Mesendoderm (in vitro differentiated cells): Measurements from ENCODE around the gene CASKIN1.

Experiments used
- DNase-seq: peaks from one replicate; pipeline ENCODE4 v3.0.0; 2013
- H2AK5ac ChIP-seq: 2 replicates; pipeline ENCODE4 v1.6.1; 2013; ENCODE audit warnings: low read length, inconsistent platforms
- H2BK120ac ChIP-seq: 2 replicates; pipeline ENCODE4 v1.6.1; 2013; ENCODE audit warnings: low read depth, mild to moderate bottlenecking, low read length, moderate library complexity, mixed read lengths
- H2BK15ac ChIP-seq: replicated peaks from 2 replicates; pipeline ENCODE4 v1.6.1; 2013; ENCODE audit warnings: low read depth, mild to moderate bottlenecking, moderate library complexity
- H2BK5ac ChIP-seq: 2 replicates; pipeline ENCODE4 v1.6.1; 2013; ENCODE audit warnings: low read length, inconsistent platforms
- H3K18ac ChIP-seq: 2 replicates; pipeline ENCODE4 v1.6.1; 2013; ENCODE audit warnings: mild to moderate bottlenecking, low read length, mixed read lengths
- H3K23ac ChIP-seq: one replicate; pipeline ENCODE4 v1.6.1; 2013; ENCODE audit warnings: low read length
- H3K27ac ChIP-seq: 2 replicates; pipeline ENCODE4 v1.5.1; 2013; ENCODE audit warnings: low read depth, mild to moderate bottlenecking, inconsistent platforms, low read length, moderate library complexity
- H3K27me3 ChIP-seq: 2 replicates; pipeline ENCODE4 v1.6.1; 2013; ENCODE audit warnings: low read length, control low read depth, mild to moderate bottlenecking, inconsistent platforms; ENCODE audit not compliant: insufficient read depth, poor library complexity
- H3K36me3 ChIP-seq: 2 replicates; pipeline ENCODE4 v1.6.1; 2013; ENCODE audit warnings: low read length, inconsistent platforms; ENCODE audit not compliant: control insufficient read depth, insufficient read depth
- H3K4ac ChIP-seq: one replicate; pipeline ENCODE4 v1.6.1; 2013; ENCODE audit warnings: low read depth, mild to moderate bottlenecking, low read length, moderate library complexity
- H3K4me1 ChIP-seq: 2 replicates; pipeline ENCODE4 v1.6.1; 2013; ENCODE audit warnings: low read depth, low read length, inconsistent platforms; ENCODE audit not compliant: control insufficient read depth
- H3K4me2 ChIP-seq: 2 replicates; pipeline ENCODE4 v1.6.1; 2013; ENCODE audit warnings: low read length
- H3K4me3 ChIP-seq: 2 replicates; pipeline ENCODE4 v1.5.1; 2013; ENCODE audit warnings: mild to moderate bottlenecking, low read length
- H3K56ac ChIP-seq: one replicate; pipeline ENCODE4 v1.6.1; 2013; ENCODE audit warnings: low read length
- H3K79me1 ChIP-seq: 2 replicates; pipeline ENCODE4 v1.6.1; 2013; ENCODE audit warnings: low read length, inconsistent platforms
- H3K79me2 ChIP-seq: 2 replicates; pipeline ENCODE4 v1.6.1; 2013; ENCODE audit warnings: mild to moderate bottlenecking, low read length; ENCODE audit not compliant: control insufficient read depth, insufficient read depth
- H3K9ac ChIP-seq: 2 replicates; pipeline ENCODE4 v1.6.1; 2013; ENCODE audit warnings: low read length, inconsistent platforms
- H4K5ac ChIP-seq: one replicate; pipeline ENCODE4 v1.6.1; 2013; ENCODE audit warnings: low read length
- H4K8ac ChIP-seq: one replicate; pipeline ENCODE4 v1.6.1; 2013; ENCODE audit warnings: low read depth, mild to moderate bottlenecking, control low read depth, low read length, moderate library complexity
- WGBS: extraction: QIAGEN DNeasy Blood & Tissue Kit; methylation state at CpG from one replicate; pipeline ENCODE4 v1.1.7; 2013; ENCODE audit warnings: low lambda C conversion rate, missing lambda C conversion rate; ENCODE audit not compliant: insufficient coverage; ENCODE audit errors: extremely low coverage; 5-methylcytosine and 5-hydroxymethylcytosine counted together

Gene CASKIN1

DNA sequence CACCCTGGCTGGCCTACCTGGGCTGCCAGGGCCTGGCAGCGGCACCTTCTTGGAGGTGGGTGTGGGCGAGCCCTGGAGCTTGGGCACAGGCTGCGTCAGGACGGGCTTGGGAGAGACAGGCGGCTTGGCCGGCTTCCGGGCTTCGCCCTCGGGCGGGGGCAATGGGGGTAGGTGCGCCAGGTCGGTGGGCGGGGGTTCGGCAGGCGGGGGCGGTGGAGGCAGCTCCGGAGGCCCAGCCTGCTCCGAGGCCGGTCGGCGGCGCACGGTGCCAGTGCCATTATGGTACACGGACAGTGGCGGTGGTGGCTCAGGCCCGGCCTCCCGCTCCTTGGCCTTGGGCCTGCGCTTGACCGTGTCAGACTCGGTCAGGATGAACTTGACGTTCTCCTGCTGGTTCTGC, 16.8 kb downstream of the CASKIN1 start:
- Histone ChIP-seq H4K8ac (no peak overlapping the region), H3K18ac (no peak overlapping the region), H2BK5ac (no peak overlapping the region), H3K56ac (no peak overlapping the region), H3K4ac (no peak overlapping the region), H2BK120ac (no peak overlapping the region), H2BK15ac (no peak overlapping the region), H3K79me1 (no peaks in the 10 kb centered on the region), H2AK5ac (no peak overlapping the region), H3K9ac (no peak overlapping the region), H3K36me3 (peaks cover 8% of the 10 kb centered on the region), H3K23ac (no peak overlapping the region), H4K5ac (no peak overlapping the region), H3K27ac (no peak overlapping the region), H3K27me3 (no peaks in the 10 kb centered on the region), H3K79me2 (no peaks in the 10 kb centered on the region), H3K4me2 (no peak overlapping the region), H3K4me3 (no peak overlapping the region), H3K4me1 (no peaks in the 10 kb centered on the region)
- no peak for DNase-seq
- WGBS = no CpG with 5 or more reads among the region's 31 CpGs

DNA sequence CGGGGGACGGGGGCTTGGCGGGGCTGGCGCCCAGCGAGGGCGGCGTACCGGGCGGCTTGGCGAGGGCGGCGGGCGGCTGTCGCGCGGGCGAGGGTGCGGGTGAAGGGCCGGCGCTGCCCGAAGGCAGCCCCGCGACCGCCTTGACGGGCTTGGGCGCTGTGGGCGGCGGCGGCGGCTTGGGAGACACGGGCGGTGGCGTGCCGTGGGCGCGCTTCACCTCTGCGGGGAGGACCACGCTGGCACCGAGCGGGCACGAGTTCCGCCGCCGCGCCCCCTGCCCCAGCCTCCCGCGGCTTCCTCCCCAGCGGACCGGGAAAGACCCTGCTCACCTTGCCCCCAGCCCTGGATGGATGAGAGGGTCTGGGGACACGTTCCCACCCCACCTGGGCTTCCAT, 17.3 kb downstream of the CASKIN1 start:
- no peak for DNase-seq
- H2BK5ac ChIP-seq = no peak overlapping the region
- no peaks in the 10 kb centered on the region for H3K4me1 ChIP-seq
- H3K27me3 ChIP-seq = no peaks in the 10 kb centered on the region
- no peak overlapping the region for H3K4ac ChIP-seq
- no peak overlapping the region for H2BK120ac ChIP-seq
- H3K56ac ChIP-seq = no peak overlapping the region
- no peak overlapping the region for H4K8ac ChIP-seq
- H3K27ac ChIP-seq = no peak overlapping the region
- H3K18ac ChIP-seq = no peak overlapping the region
- no peak overlapping the region for H3K4me2 ChIP-seq
- no peak overlapping the region for H3K23ac ChIP-seq
- no peak overlapping the region for H3K9ac ChIP-seq
- peaks cover 10% of the 10 kb centered on the region for H3K36me3 ChIP-seq
- no CpG with 5 or more reads among the region's 50 CpGs for WGBS
- H2BK15ac ChIP-seq = no peak overlapping the region
- no peak overlapping the region for H3K4me3 ChIP-seq
- no peaks in the 10 kb centered on the region for H3K79me2 ChIP-seq
- no peak overlapping the region for H2AK5ac ChIP-seq
- H3K79me1 ChIP-seq = no peaks in the 10 kb centered on the region
- H4K5ac ChIP-seq = no peak overlapping the region

DNA sequence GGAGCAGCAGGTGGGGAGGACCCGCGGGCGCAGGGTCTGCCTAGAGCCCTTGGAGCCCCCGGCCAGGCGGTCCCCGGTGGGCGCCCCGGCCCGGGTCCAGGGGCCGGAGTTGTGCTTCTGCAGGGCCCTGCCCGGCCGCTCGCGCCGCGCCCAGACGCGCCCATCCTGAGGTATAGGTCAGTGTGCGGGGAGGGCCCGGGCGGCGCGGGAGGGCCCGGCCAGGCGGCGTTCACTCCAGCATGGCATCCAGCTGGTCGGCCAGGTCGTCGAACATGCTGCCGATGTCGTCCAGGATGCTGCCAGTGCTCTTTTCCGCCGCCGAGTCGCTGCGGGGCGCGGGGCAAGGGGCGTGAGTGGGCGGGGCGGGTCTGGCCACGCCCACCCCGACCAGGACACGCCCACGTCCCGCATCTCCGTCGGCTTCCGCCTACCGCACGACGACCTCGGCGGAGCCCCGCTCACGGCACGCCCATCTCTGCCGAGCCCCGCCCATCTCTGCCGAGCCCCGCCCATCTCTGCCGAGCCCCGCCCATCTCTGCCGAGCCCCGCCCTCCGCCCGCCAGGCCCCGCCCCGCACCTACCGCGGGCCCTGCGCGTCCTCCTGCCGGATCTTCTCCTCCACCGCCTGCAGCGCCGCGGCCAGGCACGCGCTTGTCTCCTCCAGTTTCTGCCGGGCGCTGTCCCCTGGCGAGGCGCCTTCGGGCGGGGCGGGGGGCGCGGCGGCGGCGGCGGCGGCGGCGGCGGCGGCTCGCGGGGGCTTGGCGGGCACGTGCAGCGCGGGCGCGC, 17.9 kb downstream of the CASKIN1 start:
- H3K4me2 ChIP-seq = no peak overlapping the region
- no peaks in the 10 kb centered on the region for H3K79me2 ChIP-seq
- H2BK120ac ChIP-seq = no peak overlapping the region
- H3K27ac ChIP-seq = no peak overlapping the region
- H4K8ac ChIP-seq = no peak overlapping the region
- H3K9ac ChIP-seq = no peak overlapping the region
- no peak overlapping the region for H3K4ac ChIP-seq
- no peak overlapping the region for H3K56ac ChIP-seq
- no peaks in the 10 kb centered on the region for H3K79me1 ChIP-seq
- no peak overlapping the region for H2BK5ac ChIP-seq
- H2BK15ac ChIP-seq = no peak overlapping the region
- no peak overlapping the region for H3K18ac ChIP-seq
- no peaks in the 10 kb centered on the region for H3K27me3 ChIP-seq
- no CpG with 5 or more reads among the region's 106 CpGs for WGBS
- no peaks in the 10 kb centered on the region for H3K4me1 ChIP-seq
- no peak overlapping the region for H4K5ac ChIP-seq
- H3K4me3 ChIP-seq = no peak overlapping the region
- peaks cover 13% of the 10 kb centered on the region for H3K36me3 ChIP-seq
- peak; percentile 82 for DNase-seq
- H2AK5ac ChIP-seq = no peak overlapping the region
- H3K23ac ChIP-seq = no peak overlapping the region

DNA sequence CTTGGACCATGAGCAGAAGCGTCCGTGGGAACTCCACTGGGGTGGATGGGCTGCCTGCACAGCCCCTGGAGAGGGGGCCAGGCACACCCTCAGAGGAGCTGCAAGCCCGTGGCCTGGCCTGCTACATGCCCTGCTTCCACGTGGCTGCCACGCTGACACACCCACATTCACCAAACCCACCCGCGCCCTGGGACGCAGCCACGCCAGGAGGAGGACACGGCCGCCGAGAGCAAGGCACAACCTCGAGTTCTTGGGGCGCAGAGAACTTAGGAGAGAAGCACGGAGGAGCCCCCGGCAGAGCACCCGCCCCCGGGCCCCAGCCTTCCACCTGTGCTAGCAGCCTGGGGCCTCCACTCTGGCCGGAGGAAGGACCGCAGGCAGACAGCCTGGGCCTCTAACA, 18.8 kb downstream of the CASKIN1 start:
- Histone ChIP-seq H2AK5ac (no peak overlapping the region), H4K8ac (no peak overlapping the region), H4K5ac (no peak overlapping the region), H3K4me2 (no peak overlapping the region), H3K4me1 (no peaks in the 10 kb centered on the region), H3K4ac (no peak overlapping the region), H3K56ac (no peak overlapping the region), H3K23ac (no peak overlapping the region), H3K36me3 (peaks cover 13% of the 10 kb centered on the region), H3K79me1 (no peaks in the 10 kb centered on the region), H3K18ac (no peak overlapping the region), H3K9ac (no peak overlapping the region), H3K4me3 (no peak overlapping the region), H3K27me3 (no peaks in the 10 kb centered on the region), H2BK15ac (no peak overlapping the region), H2BK120ac (no peak overlapping the region), H3K79me2 (no peaks in the 10 kb centered on the region), H2BK5ac (no peak overlapping the region), H3K27ac (no peak overlapping the region)
- no CpG with 5 or more reads among the region's 20 CpGs for WGBS
- no peak for DNase-seq

DNA sequence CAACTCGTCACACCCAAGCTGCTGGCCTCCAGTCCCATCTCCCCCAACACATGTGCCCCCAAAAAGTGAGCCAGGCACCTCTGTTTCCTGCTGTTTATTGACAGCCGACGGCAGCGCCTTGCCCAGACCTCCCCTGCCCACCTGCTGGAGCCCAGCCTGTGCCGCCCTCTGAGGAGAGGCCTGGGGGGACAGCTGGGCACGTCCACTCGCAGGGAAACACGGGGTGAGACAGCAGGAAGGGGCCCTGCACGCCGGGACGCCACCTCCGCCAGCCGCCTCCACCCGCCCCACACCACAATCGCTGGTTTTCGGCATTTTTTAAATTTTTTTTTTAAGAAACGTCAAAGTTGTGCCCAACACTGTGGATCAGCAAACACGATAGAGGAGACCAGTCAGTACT, 19.3 kb downstream of the CASKIN1 start:
- H3K79me2 ChIP-seq = no peaks in the 10 kb centered on the region
- H3K27me3 ChIP-seq = no peaks in the 10 kb centered on the region
- H3K56ac ChIP-seq = no peak overlapping the region
- H3K4me1 ChIP-seq = no peaks in the 10 kb centered on the region
- H3K9ac ChIP-seq = no peak overlapping the region
- no peak overlapping the region for H3K4ac ChIP-seq
- no peak overlapping the region for H3K27ac ChIP-seq
- H4K8ac ChIP-seq = no peak overlapping the region
- DNase-seq = no peak
- H2BK15ac ChIP-seq = no peak overlapping the region
- H3K4me2 ChIP-seq = no peak overlapping the region
- H4K5ac ChIP-seq = no peak overlapping the region
- H3K79me1 ChIP-seq = no peaks in the 10 kb centered on the region
- H3K4me3 ChIP-seq = no peak overlapping the region
- no CpG with 5 or more reads among the region's 18 CpGs for WGBS
- peaks cover 13% of the 10 kb centered on the region for H3K36me3 ChIP-seq
- no peak overlapping the region for H3K23ac ChIP-seq
- no peak overlapping the region for H2BK5ac ChIP-seq
- no peak overlapping the region for H3K18ac ChIP-seq
- H2AK5ac ChIP-seq = no peak overlapping the region
- H2BK120ac ChIP-seq = no peak overlapping the region

DNA sequence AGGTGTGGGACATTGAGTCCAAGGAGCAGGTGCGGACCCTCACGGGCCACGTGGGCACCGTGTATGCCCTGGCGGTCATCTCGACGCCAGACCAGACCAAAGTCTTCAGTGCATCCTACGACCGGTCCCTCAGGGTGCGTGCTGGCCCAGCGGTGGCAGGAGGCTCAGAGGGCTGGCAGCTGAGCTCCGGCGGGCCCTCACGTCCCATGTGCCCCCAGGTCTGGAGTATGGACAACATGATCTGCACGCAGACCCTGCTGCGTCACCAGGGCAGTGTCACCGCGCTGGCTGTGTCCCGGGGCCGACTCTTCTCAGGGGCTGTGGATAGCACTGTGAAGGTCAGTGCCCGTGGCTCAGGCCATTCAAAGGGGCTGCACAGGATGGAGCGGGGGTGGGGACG, 20.4 kb downstream of the CASKIN1 start:
- Histone ChIP-seq H3K79me2 (no peaks in the 10 kb centered on the region), H2AK5ac (no peak overlapping the region), H3K4ac (no peak overlapping the region), H3K9ac (no peak overlapping the region), H4K5ac (no peak overlapping the region), H2BK120ac (no peak overlapping the region), H3K27ac (no peak overlapping the region), H3K27me3 (no peaks in the 10 kb centered on the region), H3K23ac (no peak overlapping the region), H3K4me1 (no peaks in the 10 kb centered on the region), H3K4me2 (no peak overlapping the region), H3K4me3 (no peak overlapping the region), H3K56ac (no peak overlapping the region), H2BK5ac (no peak overlapping the region), H3K79me1 (no peaks in the 10 kb centered on the region), H3K36me3 (peaks cover 20% of the 10 kb centered on the region), H4K8ac (no peak overlapping the region), H2BK15ac (no peak overlapping the region), H3K18ac (no peak overlapping the region)
- no CpG with 5 or more reads among the region's 23 CpGs for WGBS
- no peak for DNase-seq
